ENCODE data around the gene NFASC.

The NFASC gene

DNA sequence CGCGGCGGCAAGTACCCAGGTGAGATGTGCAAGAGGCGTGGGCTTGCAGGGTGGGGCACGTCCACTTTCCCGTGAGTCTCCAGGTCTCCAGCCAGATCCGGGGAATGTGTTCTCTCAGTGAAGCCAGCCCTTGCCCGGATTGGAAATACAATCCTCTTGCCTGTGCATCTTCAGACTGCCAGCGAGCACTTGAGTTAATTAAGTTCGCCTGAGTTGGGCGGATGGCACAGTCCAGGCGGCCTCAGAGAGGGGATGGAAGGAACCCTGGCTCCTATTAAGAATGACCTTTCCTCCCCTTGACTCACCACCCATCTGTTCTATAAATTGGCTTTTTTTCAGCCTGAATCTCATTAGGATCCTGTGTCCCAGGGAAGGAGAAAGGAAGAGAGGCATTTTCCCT is 139.0 kb downstream of the NFASC start:
- DNase-seq (ENCODE audit: low spot score): no peak

DNA sequence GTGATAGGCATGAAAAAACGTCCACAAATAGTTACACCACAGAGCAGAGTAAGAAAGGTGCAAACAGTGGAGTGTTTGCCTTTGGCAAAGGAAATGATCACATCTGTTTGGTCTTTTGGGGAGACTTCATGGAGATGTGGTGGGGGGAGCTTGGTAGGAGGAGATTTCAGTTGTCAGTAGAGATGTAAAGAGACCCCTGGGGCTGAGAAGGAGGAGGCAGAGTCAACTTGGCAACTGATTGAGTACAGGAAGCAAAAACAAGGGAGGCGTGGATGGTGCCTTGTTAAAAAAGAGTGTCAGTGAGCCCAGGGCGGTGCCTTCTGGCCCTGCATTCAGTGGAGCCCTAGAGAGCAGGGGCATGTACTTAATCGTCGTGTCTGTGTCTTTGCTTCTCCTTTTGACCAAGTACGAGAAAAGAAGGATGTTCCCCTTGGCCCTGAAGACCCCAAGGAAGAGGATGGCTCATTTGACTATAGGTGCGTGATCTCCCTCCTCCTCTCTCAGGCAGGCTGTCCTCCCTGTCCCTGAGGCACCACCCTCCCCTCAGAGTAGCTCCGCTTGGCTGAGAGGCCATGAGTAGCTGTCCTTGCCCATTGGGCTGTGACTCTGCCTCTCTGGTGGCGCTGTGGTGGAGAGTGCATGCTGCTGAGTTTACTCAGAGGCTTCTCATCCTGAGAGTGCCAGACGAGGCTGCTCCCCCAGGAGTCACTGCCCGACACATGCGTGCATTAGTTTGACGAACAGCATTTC is 141.9 kb downstream of the NFASC start:
- no peak for DNase-seq (ENCODE audit: low spot score)

DNA sequence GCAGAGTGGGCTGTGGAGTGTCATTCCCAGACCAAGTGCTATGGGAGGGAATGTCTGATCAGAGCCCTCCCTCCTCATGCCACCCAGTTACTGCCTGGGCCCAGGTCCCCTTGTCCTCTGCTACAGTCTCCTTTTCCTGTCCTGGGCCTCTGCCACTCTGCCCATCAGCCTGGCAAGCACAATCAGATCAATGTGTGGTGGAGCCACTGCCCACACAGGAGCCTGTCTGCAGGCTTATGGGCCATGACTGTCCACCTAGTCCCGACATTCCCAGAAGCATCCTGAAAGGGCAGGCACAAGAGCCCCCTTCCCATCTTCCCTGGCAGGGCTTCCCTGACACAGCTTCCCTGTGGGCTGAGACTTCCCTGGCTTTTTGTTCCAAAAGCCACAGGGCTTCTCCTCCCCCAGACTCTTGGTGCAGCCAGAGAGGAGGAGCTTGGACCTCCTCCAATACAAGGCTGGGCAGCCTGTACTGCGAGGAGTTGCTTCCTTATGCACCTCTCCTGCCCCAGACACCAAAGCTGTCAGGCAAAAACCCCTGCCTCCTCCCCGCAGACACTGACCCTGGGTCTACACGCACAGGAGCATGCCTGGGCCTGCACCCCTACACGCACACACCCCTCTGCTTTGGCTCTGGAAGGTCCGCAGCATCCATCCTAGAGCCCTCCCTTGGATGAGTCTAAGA is 143.2 kb downstream of the NFASC start:
- DNase-seq (ENCODE audit: low spot score): no peak

DNA sequence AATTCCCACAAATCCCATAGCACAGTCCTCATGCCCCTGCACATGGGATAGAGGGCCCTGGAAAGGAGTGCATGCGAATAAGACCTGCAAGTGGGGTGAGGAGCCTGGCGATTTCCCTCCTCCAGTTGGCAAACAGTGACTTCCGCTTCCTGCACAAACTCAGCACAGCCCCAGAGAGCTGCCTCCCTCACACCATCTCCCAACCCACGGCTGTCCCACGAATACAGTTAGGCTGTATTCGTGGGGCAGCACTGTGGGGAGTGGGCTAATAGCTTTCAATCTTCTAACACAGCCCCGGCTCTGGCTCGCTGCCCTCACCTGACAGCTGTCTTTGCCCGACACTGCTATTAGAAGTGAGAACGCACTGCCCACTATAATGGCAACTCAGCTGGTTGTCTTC is 144.1 kb downstream of the NFASC start:
- no peak for DNase-seq (ENCODE audit: low spot score)

DNA sequence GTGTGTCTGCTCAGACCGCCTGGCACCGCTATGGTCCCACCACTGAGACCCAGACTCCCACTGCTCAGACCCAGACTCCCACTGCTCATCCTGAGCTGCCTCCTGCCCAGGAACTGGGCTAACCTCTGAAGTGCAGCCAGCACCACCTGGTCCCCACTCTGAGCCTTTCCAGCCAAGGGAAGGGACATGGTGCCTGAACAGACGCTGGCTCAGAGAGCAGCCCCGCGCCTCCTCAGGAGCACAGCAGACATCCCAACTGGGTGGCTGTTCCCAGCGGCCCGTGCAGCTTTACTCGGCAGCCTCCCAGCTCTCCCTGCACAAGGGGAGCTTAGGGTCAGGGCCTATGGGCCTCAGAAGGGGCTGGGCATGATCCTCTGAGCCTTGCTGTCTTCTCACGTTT is 144.6 kb downstream of the NFASC start:
- DNase-seq (ENCODE audit: low spot score): no peak

DNA sequence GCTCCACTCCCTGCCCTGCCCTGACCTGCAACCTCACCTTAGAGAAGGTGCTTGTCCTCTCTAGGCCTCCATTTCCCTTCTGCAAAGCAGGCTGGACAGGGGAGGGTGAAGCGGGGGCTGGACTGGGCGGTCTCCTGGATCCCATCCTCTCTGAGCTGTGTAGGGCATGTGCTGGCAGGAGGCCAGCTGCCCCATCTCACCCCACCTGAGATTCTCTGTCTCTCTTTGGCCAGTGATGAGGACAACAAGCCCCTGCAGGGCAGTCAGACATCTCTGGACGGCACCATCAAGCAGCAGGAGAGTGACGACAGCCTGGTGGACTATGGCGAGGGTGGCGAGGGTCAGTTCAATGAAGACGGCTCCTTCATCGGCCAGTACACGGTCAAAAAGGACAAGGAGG is 145.4 kb downstream of the NFASC start:
- no peak for DNase-seq (ENCODE audit: low spot score)

DNA sequence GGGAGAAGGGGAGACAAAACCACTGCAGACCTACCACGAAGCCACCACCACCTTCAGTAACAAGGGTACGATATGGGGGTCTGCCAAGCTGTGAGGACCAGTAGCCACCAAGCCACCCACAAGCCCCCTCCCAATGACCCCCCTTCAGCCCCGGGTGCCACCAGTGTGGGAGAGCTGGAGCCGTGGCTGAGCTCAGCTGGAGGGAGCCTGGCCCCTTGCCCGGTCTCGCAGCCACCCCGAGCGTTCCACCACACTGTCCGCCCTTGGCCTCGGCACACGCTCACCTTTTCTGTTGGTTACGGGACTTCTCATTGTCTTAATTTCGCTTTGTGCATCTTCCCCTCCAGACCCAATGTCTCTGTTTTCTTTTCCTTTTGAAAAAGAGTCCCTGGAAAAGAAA is 145.9 kb downstream of the NFASC start:
- no peak for DNase-seq (ENCODE audit: low spot score)

DNA sequence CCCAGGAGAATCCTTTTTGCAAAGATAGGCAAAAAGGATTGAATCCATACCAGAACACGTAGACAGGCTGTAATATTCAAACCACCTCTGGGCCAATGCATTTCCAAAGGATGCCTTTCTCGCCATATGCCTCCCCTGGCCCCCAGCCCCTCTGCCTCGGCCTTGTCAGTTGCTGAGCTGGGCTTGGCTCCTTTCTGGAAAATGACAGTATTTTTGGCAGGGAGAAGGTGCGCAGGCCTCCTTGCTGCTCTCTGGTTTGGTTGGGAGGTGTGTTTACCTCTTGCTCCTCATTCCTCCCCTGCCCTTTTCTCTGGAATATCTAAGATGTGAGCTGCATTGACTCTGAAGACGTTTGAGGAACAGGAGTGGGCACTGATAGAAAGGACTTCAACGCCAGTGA is 146.3 kb downstream of the NFASC start:
- DNase-seq (ENCODE audit: low spot score): no peak

DNA sequence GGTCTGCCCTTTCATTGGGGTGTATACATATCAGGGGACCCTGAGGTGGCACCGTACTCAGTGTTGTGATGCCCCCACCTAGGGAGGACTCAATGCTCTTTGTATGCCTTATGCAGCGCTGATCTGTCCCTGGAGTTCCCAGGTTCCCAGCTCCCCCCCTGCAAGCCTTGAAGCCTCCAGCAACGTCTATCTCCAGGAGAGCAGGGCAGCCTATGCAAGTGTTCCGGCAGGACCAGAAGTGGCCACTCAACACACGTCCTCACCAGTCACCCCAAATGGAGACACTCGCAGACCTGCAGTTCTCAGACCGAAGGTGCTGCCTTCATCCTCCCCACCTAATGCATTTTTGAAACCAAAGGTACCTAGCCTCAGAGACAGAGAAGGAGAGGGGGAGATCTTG is 147.1 kb downstream of the NFASC start:
- DNase-seq (ENCODE audit: low spot score): no peak

DNA sequence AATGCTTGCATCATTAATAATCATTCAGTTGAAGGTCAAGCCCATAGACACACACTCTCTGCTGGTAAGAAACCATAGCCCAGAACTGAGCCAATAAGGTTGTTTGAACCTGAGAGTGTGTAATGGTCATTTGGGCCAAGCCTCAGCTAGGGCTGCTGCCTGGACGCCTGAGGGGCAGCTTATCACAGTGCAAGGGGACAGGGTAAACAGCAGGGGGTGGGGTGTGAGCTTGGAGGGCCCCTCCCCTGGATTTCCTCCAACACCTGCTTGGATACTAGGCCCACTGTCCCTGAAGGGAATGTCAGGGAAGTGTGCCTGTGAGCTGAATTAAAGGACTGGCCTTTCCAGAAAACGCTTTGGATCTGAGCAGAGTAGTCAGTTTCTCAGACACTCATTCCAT is 147.7 kb downstream of the NFASC start:
- DNase-seq (ENCODE audit: low spot score): no peak

DNA sequence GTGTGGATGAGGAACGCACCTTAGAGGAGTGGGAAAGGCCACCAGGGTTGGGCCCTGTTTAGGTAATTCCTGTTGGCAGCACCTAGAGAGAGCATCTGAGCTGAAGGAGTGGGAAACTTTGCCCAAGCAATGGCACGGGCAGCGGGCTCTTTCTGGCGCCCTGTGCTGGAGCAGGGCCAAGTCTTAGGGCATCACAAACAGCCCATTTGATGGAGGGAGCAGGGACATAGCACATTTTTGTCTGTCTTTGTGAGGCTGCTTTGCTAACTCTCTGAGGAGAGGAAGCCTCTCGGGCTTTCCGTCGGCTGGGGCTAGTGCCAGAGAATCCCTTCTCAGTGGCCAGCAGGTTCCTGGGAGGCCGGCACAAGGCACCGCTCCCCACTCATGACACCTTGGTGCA is 149.8 kb downstream of the NFASC start:
- no peak for DNase-seq (ENCODE audit: low spot score)

DNA sequence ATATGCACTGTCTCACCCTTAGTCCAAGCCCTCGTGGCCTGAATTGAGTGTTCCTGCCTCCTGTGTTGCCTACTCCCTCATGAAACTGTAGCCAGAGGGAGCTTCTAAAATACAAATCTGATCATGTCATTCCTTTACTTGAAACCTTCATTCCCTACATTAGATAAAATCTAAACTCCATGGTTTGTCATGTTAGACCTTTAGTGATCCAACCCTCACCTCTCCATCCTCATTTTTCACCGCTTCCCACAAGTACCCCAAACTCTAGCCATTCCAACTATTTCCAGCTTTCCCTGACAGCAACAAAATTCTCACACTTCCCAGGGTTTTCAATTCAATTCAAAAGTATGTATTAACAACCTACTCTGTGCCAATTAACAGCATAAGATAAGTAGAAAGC is 154.0 kb downstream of the NFASC start:
- no peak for DNase-seq (ENCODE audit: low spot score)

DNA sequence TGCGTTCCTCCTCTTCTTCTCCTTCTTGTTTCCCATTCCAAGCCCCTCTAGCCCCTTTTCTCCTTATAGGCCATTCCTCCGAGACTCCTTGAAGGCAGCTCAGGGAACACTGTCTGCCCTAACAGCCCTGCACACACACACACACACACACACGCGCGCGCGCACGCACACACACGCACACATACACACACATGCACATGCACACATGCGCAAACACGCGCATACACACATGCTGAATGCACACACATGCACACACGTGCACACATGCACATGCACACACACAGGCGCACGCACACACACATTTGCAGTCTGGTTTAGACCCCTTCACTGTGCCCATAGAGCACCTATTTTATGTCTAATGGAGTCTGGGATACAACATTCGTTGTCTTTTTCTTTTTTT is 154.6 kb downstream of the NFASC start:
- DNase-seq (ENCODE audit: low spot score): no peak

DNA sequence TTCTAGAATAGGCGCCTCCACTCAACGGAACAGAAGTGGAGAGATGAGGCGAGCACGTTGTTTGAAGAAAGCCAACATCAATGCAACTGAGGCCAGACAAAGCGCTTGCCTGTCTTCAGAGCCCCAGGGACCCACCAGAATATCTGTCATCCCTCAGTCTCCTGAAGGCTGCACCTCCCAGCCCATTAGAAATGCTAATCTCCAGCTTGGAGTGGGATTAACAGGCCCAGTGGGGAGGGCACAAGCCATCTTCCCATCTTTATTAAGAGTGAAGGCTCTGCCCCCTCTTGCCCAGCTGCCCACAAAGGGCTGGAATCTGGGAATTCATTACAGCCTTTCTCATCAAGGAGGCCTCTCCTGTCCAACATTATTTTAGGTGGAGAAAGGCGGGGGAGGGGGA is 155.5 kb downstream of the NFASC start:
- no peak for DNase-seq (ENCODE audit: low spot score)

DNA sequence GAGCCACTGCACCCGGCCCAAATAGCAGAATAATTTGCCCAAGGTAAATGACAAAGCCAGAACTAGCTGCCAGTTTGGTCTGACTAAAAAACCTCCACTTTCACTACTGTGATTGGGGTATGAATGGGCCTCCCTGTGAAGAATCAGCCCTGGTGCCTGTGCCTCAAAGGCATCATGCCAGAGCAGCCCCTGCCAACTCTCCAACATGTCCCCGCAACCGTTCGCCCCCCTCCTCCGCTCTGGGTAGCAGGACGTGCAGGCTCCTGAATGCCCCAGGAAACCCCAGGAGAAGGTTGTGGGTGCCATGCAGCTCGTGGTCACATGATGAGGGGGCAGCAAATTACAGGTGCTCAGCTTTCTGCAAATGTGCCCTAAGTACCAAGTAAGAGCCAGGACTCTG is 157.7 kb downstream of the NFASC start:
- DNase-seq (ENCODE audit: low spot score): no peak

DNA sequence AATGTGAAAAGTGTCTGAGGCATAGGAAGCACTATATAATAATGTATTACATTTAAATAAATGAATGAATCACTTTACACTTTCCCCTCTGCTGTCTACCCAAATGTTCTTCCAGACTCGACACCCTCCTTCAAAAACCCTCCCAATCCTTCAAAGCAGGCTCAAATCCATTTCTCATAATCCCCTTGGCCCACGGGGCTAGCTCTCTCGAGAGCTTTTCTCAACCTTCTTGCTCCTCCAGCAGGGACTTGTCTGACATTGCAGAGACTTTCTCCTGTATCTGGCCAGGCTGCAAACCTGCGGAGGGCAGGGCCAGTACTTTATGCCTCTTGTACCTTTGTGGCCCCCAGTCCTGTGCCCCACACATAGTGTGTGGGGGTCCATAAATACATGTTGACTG is 158.3 kb downstream of the NFASC start:
- no peak for DNase-seq (ENCODE audit: low spot score)

DNA sequence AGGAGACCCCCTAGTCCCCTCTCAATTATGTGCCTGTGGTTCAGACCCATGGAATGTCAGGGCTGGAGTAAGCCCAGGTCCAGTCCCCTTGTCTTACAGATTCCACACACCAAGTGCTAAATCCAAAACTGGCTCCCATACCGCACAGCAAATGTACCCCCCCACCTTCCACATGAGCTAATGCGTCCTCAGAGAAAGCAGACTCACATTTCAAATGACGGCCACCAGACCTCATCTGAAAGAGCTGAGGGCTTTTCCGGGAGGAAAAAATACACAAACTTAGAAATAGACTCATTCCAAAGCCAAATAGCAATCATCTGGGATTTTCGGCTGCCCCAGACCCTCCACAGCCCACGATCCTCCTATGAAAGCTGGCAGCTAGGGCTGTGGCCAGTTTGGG is 159.6 kb downstream of the NFASC start:
- DNase-seq (ENCODE audit: low spot score): no peak

DNA sequence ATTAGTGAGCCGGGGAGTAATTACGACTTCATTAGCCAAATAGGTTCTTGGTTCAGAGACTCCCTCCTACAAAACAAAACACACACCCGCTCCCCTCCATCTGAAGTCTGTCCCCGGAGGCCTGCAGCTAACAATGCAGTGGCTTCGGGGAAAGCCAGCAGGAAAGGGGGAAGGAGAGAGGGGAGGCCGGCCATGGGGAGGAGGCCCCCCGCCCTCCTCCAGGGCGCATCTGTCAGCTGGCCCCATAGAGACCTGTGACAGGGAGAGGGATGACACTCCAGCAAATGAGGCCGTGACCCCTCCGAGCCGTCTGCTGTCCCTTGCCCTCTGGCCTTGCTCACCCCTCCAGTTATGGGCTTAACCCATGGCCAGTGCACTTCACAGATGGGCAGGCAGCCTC is 160.2 kb downstream of the NFASC start:
- no peak for DNase-seq (ENCODE audit: low spot score)

DNA sequence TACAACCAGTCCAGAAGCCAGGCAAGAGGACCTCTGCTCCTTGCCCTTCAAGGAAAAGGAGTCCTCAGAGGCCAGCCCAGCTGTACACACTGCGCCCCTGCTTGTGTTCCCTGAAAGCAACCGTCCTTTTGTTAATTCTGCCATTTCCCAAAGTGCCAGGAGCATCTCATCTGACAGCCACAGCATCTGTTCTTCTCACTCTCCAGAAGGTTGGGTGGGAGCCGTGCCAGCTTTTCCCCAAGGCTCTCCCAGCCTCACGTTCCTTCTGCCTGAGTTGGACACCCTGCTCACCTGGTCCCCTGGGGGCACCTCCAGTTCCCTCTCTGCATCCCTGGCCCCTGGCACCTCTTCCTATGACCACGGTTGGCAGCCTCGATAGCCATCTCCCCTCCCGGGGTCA is 161.8 kb downstream of the NFASC start:
- no peak for DNase-seq (ENCODE audit: low spot score)

DNA sequence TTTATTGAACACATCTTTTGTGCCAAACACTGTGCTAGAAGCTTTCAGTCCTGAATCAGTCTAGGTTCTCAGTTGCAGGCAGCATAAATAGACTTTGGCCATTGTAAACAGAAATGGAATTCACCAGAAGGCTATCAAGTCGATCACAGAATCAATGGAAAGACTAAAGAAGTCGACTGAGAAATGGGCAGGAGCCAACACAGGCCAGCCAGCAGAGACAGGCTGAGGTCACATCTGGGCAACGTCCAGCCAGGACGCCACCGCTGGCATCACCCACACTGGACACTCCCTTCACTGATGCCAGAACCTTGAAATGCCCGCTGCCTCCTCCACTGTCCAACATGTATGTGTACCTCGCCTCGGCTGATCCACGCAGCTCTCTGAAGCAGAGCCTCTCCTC is 166.9 kb downstream of the NFASC start:
- no peak for DNase-seq (ENCODE audit: low spot score)

DNA sequence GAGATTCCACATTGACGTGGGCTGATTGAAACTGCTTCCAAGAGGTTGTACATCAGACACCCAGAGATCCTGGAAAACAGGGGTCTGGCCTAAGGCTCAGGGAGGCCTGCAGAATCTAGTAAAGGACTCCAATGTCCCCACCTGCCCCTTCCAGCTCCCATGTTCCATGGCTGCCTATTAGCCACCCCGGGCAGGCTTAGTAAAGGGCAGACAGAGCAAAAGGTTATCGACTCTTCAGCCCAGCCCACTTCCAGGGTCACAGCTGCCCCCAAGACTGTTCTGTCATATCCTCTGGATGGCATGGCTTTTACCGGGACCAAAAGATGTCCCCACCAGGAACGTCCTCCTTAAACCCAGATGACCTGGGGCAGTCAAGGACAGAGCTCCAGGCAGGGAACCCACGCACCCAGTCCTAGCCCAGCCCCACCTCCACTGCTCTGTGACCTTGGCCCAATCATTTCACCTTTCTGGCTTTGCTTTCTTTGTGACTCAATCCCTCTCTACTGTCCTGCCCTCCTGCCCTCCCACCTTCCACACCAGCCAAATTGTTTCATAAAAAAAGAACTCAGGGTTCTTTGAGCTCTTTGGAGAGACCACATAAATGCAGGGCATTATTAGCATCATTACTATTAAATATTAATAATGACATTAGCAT is 167.6 kb downstream of the NFASC start:
- DNase-seq (ENCODE audit: low spot score): no peak

DNA sequence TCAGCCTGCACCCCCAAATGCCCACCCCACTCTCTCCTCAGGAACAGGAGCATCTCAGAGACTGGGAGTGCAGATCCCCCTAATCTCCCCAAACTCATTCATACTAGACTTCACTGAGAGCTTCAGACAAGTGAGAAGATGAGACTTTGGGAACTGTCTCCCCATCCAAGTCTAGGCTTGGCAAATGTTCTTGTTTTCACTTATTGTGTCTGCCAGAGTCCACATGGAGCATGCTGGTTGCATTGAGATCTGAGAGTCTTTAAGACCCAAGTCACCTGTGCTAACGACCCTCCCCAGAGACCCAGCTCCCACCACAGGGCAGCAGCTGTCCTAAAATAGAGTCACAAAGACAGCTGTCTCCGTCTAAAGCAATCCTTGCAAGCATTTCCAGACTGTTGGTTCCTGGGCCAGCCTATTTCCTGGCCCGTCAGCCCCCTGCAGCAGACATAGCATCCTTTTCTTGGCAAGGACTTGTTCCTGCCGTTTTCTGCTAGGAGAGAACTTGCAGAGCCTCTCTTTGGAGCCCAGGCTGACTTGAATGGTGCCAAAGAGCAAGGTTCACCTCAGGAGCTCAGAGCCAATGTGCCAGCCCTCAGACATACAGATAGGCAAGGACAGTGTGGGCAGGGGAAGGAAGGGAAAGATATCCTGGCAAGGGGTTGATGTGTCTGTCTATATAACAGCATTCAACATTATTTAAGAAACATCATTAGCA is 170.5 kb downstream of the NFASC start:
- DNase-seq (ENCODE audit: low spot score): no peak
